EL (cell line): ENCODE data around the gene RBMY1E.
"Not testable (repeated sequence)": the region's sequence is repeated elsewhere in the genome, so short reads cannot be mapped to it uniquely, and the experiment has no call there.

Experiments used
- DNase-seq: peaks from one replicate; pipeline ENCODE4 v3.0.0-alpha.2; 2016

RBMY1E gene

DNA sequence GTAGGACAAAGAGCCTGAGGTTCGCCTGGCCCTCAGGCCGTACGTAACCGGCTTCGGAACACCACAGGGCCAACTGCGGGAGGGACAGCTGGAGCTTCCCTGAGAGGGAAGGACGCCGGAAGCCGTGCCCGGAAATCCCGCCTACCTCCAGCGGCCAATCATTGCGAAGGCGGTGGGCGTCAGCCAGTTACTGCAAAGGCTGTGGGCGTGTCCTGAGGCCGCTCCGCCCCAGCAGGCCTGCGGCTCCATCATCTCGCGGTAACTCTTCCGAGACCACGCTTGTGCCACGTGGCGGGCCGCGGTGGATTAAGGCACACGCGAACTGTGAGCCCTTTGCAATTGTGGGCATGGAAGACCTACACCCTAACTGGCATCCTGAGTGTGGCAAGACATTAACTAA lies at the start of gene RBMY1E:
Gene RBMY1E (minus strand): TSS at position 101 of the 400 bp plus-strand sequence. CDS start 1,978 bp downstream, outside the sequence.
- not testable (repeated sequence) for DNase-seq

DNA sequence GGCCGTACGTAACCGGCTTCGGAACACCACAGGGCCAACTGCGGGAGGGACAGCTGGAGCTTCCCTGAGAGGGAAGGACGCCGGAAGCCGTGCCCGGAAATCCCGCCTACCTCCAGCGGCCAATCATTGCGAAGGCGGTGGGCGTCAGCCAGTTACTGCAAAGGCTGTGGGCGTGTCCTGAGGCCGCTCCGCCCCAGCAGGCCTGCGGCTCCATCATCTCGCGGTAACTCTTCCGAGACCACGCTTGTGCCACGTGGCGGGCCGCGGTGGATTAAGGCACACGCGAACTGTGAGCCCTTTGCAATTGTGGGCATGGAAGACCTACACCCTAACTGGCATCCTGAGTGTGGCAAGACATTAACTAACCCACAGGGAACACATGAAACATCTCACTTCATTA lies 23.4 kb downstream of the RBMY1E start, which contains the start of gene RBMY1D:
Gene RBMY1D (minus strand): TSS at position 101 of the 400 bp plus-strand sequence. CDS start 2,013 bp downstream, outside the sequence.
- DNase-seq = not testable (repeated sequence)

GRCh38 chrY:21869407-21870076 lies 48.3 kb downstream of the RBMY1E start:
- DNase-seq = not testable (repeated sequence)
